H1 (cell line): ENCODE measurements around the gene CXXC5. TPM values are rescaled to one million over a fixed set of nuclear protein-coding genes. Genes with fewer than 3 reads are reported as not detected.

Experiments used
- CTCF ChIA-PET: fragments of 300-600 bp; sonication (Branson Sonifier 250); formaldehyde crosslinking; loops from one replicate; lab custom pipeline; 2021; ENCODE audit not compliant: partially characterized antibody; lab: Charles Lee
- POLR2A ChIA-PET: fragments of 300-600 bp; sonication (Branson Sonifier 250); formaldehyde crosslinking; loops from one replicate; lab custom pipeline; 2021; ENCODE audit warnings: inconsistent platforms; ENCODE audit not compliant: partially characterized antibody; lab: Charles Lee
- DNase-seq, 2 experiments: peaks; one replicate each; pipeline versions ENCODE4 v3.0.0 to v3.0.0-alpha.2; 2010 to 2022; ENCODE audit warnings: low spot score in 2 of 2, low read depth in 1 of 2, mixed read lengths in 1 of 2
- FAIRE-seq: peaks from 2 replicates; lab custom pipeline; 2011; peaks lifted over from hg19 to GRCh38; lab: Jason Lieb, UNC
- H2AFZ ChIP-seq: 2 replicates; pipeline ENCODE4 v1.8.1; 2012; ENCODE audit warnings: low read length, inconsistent platforms
- H2AK5ac ChIP-seq: 2 replicates; pipeline ENCODE4 v1.6.1; 2013; ENCODE audit warnings: low read depth, low read length
- H2BK120ac ChIP-seq: replicated peaks from 2 replicates; pipeline ENCODE3; 2013; ENCODE audit warnings: low read depth, low read length, inconsistent platforms
- H2BK12ac ChIP-seq: 2 replicates; pipeline ENCODE4 v1.6.1; 2013; ENCODE audit warnings: low read depth, low read length
- H2BK15ac ChIP-seq: 2 replicates; pipeline ENCODE4 v1.6.1; 2013; ENCODE audit warnings: low read length
- H2BK20ac ChIP-seq: 2 replicates; pipeline ENCODE4 v1.6.1; 2013; ENCODE audit warnings: low read length
- H2BK5ac ChIP-seq: 2 replicates; pipeline ENCODE4 v1.6.1; 2013; ENCODE audit warnings: low read depth, low read length
- H3K14ac ChIP-seq: 2 replicates; pipeline ENCODE4 v1.6.1; 2013; ENCODE audit warnings: inconsistent platforms; ENCODE audit not compliant: insufficient read length
- H3K18ac ChIP-seq: 2 replicates; pipeline ENCODE4 v1.6.1; 2013; ENCODE audit warnings: low read length; ENCODE audit errors: extremely low read depth
- H3K23ac ChIP-seq: 2 replicates; pipeline ENCODE4 v1.6.1; 2013; ENCODE audit warnings: inconsistent platforms; ENCODE audit not compliant: insufficient read length
- H3K23me2 ChIP-seq: 2 replicates; pipeline ENCODE4 v1.6.1; 2013; ENCODE audit warnings: low read depth, low read length
- H3K27ac ChIP-seq: 2 replicates; pipeline ENCODE4 v1.6.1; 2011; ENCODE audit warnings: low read depth, low read length, inconsistent platforms
- H3K27me3 ChIP-seq, 4 experiments: replicated peaks in 1 of 4; 1 replicate in 1 of 4; 2 replicates in 3 of 4; pipeline versions ENCODE4 v1.6.1 to v1.8.1; 2011 to 2013; ENCODE audit warnings: low read length in 3 of 4, mild to moderate bottlenecking in 3 of 4, inconsistent platforms in 2 of 4, mixed read lengths in 2 of 4, moderate library complexity in 1 of 4; ENCODE audit not compliant: control insufficient read depth in 3 of 4, insufficient read depth in 3 of 4; ENCODE audit errors: extremely low read depth in 1 of 4
- H3K36me3 ChIP-seq, 4 experiments: 2 replicates each; pipeline versions ENCODE4 v1.6.1 to v1.8.1; 2011 to 2013; ENCODE audit warnings: mild to moderate bottlenecking in 4 of 4, low read length in 3 of 4, moderate library complexity in 2 of 4, control low read depth in 1 of 4, inconsistent platforms in 1 of 4; ENCODE audit not compliant: insufficient read depth in 4 of 4, control insufficient read depth in 2 of 4
- H3K4ac ChIP-seq: replicated peaks from 2 replicates; pipeline ENCODE3; 2013; ENCODE audit warnings: low read length, low read depth, mixed read lengths, inconsistent platforms; ENCODE audit not compliant: insufficient read length
- H3K4me1 ChIP-seq, 4 experiments: replicated peaks in 1 of 4; 1 replicate in 1 of 4; 2 replicates in 3 of 4; pipeline versions ENCODE4 v1.6.1 to v1.8.1; 2011 to 2013; ENCODE audit warnings: low read length in 3 of 4, inconsistent platforms in 2 of 4, mixed read lengths in 1 of 4; ENCODE audit not compliant: insufficient read depth in 4 of 4, control insufficient read depth in 3 of 4
- H3K4me2 ChIP-seq, 2 experiments: 2 replicates each; pipeline versions ENCODE4 v1.6.1 to v1.8.1; 2011 to 2013; ENCODE audit warnings: low read depth in 2 of 2, low read length in 2 of 2, control low read depth in 1 of 2, inconsistent platforms in 1 of 2, mild to moderate bottlenecking in 1 of 2; ENCODE audit not compliant: insufficient read depth in 1 of 2
- H3K4me3 ChIP-seq, 4 experiments: fragments of 200-600, 300-600 bp in 1 of 4; sonication (generic), shearing (Covaris generic), sonication (Bioruptor Twin) in 1 of 4; 2 replicates each; pipeline versions ENCODE4 v1.5.1 to v1.8.1; 2011 to 2016; ENCODE audit warnings: low read length in 4 of 4, low read depth in 3 of 4, control low read depth in 2 of 4, inconsistent platforms in 2 of 4, mild to moderate bottlenecking in 2 of 4, mixed read lengths in 1 of 4, moderate library complexity in 1 of 4; ENCODE audit not compliant: insufficient read depth in 2 of 4; ENCODE audit errors: extremely low read depth in 1 of 4
- H3K56ac ChIP-seq: replicated peaks from 2 replicates; pipeline ENCODE3; 2013; ENCODE audit warnings: low read depth, mild to moderate bottlenecking, mixed read lengths, low read length, inconsistent platforms; ENCODE audit not compliant: insufficient read length
- H3K79me1 ChIP-seq: 2 replicates; pipeline ENCODE4 v1.6.1; 2013; ENCODE audit warnings: low read depth, low read length, control low read depth
- H3K79me2 ChIP-seq, 2 experiments: 2 replicates each; pipeline versions ENCODE4 v1.6.1 to v1.8.1; 2012 to 2013; ENCODE audit warnings: low read length in 2 of 2, mild to moderate bottlenecking in 2 of 2, inconsistent platforms in 1 of 2; ENCODE audit not compliant: insufficient read depth in 2 of 2, control insufficient read depth in 1 of 2
- H3K9ac ChIP-seq, 4 experiments: replicated peaks in 1 of 4; 1 replicate in 1 of 4; 2 replicates in 3 of 4; pipeline versions ENCODE4 v1.6.1 to v1.8.1; 2011 to 2013; ENCODE audit warnings: low read depth in 3 of 4, low read length in 3 of 4, control low read depth in 2 of 4, mild to moderate bottlenecking in 2 of 4, moderate library complexity in 2 of 4, inconsistent platforms in 1 of 4; ENCODE audit errors: extremely low read depth in 1 of 4
- H3K9me3 ChIP-seq, 2 experiments: 2 replicates each; pipeline versions ENCODE4 v1.6.1 to v1.8.1; 2012 to 2013; ENCODE audit warnings: mild to moderate bottlenecking in 2 of 2, moderate library complexity in 2 of 2, control low read depth in 1 of 2, inconsistent platforms in 1 of 2, low read depth in 1 of 2, low read length in 1 of 2, mixed read lengths in 1 of 2; ENCODE audit not compliant: insufficient read depth in 2 of 2
- H4K20me1 ChIP-seq, 2 experiments: replicated peaks in 1 of 2; 2 replicates each; pipeline versions ENCODE3 to v1.8.1; 2011 to 2013; ENCODE audit warnings: inconsistent platforms in 2 of 2, low read length in 2 of 2, mild to moderate bottlenecking in 1 of 2; ENCODE audit not compliant: insufficient read depth in 2 of 2, control insufficient read depth in 1 of 2
- H4K5ac ChIP-seq: 2 replicates; pipeline ENCODE4 v1.6.1; 2013; ENCODE audit warnings: low read length, low read depth, mixed read lengths, inconsistent platforms; ENCODE audit not compliant: insufficient read length
- H4K8ac ChIP-seq: 2 replicates; pipeline ENCODE4 v1.8.0; 2013; ENCODE audit warnings: mild to moderate bottlenecking, moderate library complexity, low read length, inconsistent platforms; ENCODE audit not compliant: insufficient read depth; ENCODE audit errors: extremely low read depth
- H4K91ac ChIP-seq: replicated peaks from 2 replicates; pipeline ENCODE3; 2013; ENCODE audit warnings: low read length, mixed read lengths, inconsistent platforms; ENCODE audit not compliant: insufficient read length
- CHD1 ChIP-seq: IDR thresholded peaks from 2 replicates; pipeline ENCODE4 v1.6.1; 2012; ENCODE audit warnings: low read depth, low read length, improper control_type of control experiment
- CTBP2 ChIP-seq: IDR thresholded peaks from 2 replicates; pipeline ENCODE4 v1.7.0; 2011; ENCODE audit warnings: borderline replicate concordance, mild to moderate bottlenecking, moderate library complexity, mixed read lengths, low read length; ENCODE audit not compliant: insufficient read depth, insufficient read length
- EZH2 ChIP-seq: fragments of 200-600 bp; sonication (generic); IDR thresholded peaks from 2 replicates; pipeline ENCODE4 v1.7.1; 2012; ENCODE audit warnings: low read depth, mild to moderate bottlenecking, moderate library complexity, low read length, inconsistent platforms; ENCODE audit not compliant: severe bottlenecking
- NRF1 ChIP-seq: IDR thresholded peaks from 2 replicates; pipeline ENCODE4 v1.6.1; 2011; ENCODE audit warnings: mild to moderate bottlenecking, low read depth, low read length, improper control_type of control experiment
- RXRA ChIP-seq: IDR thresholded peaks from 2 replicates; pipeline ENCODE4 v1.6.1; 2011; ENCODE audit warnings: low read depth, mild to moderate bottlenecking, low read length, moderate library complexity; ENCODE audit not compliant: insufficient read depth
- TAF7 ChIP-seq: optimal IDR thresholded peaks from 2 replicates; pipeline ENCODE3; 2011; ENCODE audit warnings: low read depth, mild to moderate bottlenecking, inconsistent platforms, low read length, moderate library complexity, borderline replicate concordance
- TCF12 ChIP-seq: IDR thresholded peaks from 2 replicates; pipeline ENCODE4 v1.6.1; 2011; ENCODE audit warnings: low read depth, mild to moderate bottlenecking, low read length
- YY1 ChIP-seq: IDR thresholded peaks from 2 replicates; pipeline ENCODE4 v1.6.1; 2011; ENCODE audit warnings: low read depth, mild to moderate bottlenecking, low read length
- WGBS, 2 experiments: shearing (Covaris generic) in 1 of 2; methylation state at CpG; one replicate each; pipeline versions ENCODE4 v1.1.6 to v1.1.7; 2013 to 2015; ENCODE audit warnings: low lambda C conversion rate in 2 of 2, mixed read lengths in 2 of 2, inconsistent platforms in 1 of 2, low coverage in 1 of 2, missing lambda C conversion rate in 1 of 2; ENCODE audit not compliant: insufficient replicate concordance in 2 of 2, insufficient coverage in 1 of 2, insufficient read length in 1 of 2; ENCODE audit errors: extremely low coverage in 1 of 2, missing lambda C conversion rate in 1 of 2; 5-methylcytosine and 5-hydroxymethylcytosine counted together
- polyA plus RNA-seq, 7 experiments: library from polyadenylated mRNA; depleted of rRNA in 3 of 7; stranded (reverse) in 5 of 7; unstranded in 2 of 7; fragments of >200 nt in 5 of 7; fragments of 200-250 nt in 2 of 7; gene quantifications; 1 replicate in 5 of 7; 2 replicates in 1 of 7; 4 replicates in 1 of 7; pipeline versions ENCODE4 v1.2.1 to v1.2.3, GENCODE V29; 2011 to 2013; ENCODE audit warnings: missing spikeins in 2 of 7, mixed read lengths in 2 of 7
- total RNA-seq: library from RNA; stranded (reverse); fragmentation: NEBNext Ultra II Directional; extraction: Animal tissue kit (Norgen Biotek cat#: 25700); gene quantifications from 2 replicates; pipeline ENCODE4 v1.2.1, GENCODE V29; 2021
- TF ChIP-seq, protein P1 (sequence below): IDR thresholded peaks from 2 replicates; pipeline ENCODE4 v1.6.1; 2011; ENCODE audit warnings: low read depth, mild to moderate bottlenecking, low read length; ENCODE audit not compliant: insufficient read depth

Gene CXXC5
- total and polyA plus RNA-seq, 2 of the 8 experiments (the other 6 are each of a cell fraction or from before 2014, with no cell fraction given), result 61.4 to 74.0 TPM

DNA sequence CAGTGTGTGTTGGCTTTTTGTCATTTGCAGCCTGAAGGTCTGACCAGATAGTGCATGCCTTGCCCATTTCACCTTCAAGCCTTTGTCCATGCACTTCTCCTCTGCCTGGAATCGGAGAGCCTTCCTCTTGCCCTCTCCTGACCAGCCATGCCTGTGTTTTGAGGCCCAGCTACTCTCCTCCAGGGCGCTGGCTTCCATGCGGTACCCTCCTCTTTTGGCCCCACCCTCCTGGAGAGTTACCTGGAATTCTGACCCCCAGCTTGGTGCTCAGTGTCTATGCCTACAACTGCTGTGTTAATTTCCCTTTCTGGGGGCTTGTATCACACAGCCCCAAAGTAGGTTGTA, 52.5 kb downstream of the CXXC5 start:
- Histone ChIP-seq H3K23ac (no peak overlapping the region), H4K5ac (peak overlapping the region; percentile 6), H3K36me3 (no peaks in the 10 kb centered on the region), H2BK5ac (peak overlapping the region; percentile 96; the same call in 1 of the 2 replicates), H3K56ac (no peak overlapping the region), H2AFZ (no peak overlapping the region), H3K4me3 (peak overlapping the region in 1 of 4 experiments; percentile 37; a peak in 3 of 8 replicates), H3K23me2 (peaks cover 10% of the 10 kb centered on the region; the same call in 1 of the 2 replicates), H2BK15ac (peak overlapping the region; percentile 100), H3K18ac (peak overlapping the region; percentile 100), H3K27me3 (peaks cover 0 to 3% (median 1%) of the 10 kb centered on the region in 4 experiments; a peak in 4 of 7 replicates), H2AK5ac (peak overlapping the region; percentile 97; the same call in 1 of the 2 replicates), H3K9ac (no peak overlapping the region; a peak in 1 of 7 replicates), H4K91ac (peak overlapping the region; percentile 87), H3K79me1 (no peaks in the 10 kb centered on the region), H3K27ac (no peak overlapping the region), H4K8ac (no peak overlapping the region), H3K4me1 (peaks cover 24 to 46% (median 35%) of the 10 kb centered on the region in 4 experiments), H4K20me1 (no peaks in the 10 kb centered on the region), H3K4me2 (peak overlapping the region; percentile 61 to 77), H3K9me3 (no peaks in the 10 kb centered on the region), H2BK120ac (peak overlapping the region; percentile 97), H2BK12ac (peak overlapping the region; percentile 99), H3K4ac (peak overlapping the region; percentile 34), H2BK20ac (peak overlapping the region; percentile 100), H3K79me2 (no peaks in the 10 kb centered on the region), H3K14ac (no peak overlapping the region)
- peak in 1 of 2 experiments; percentile 56 for DNase-seq
- no peak for FAIRE-seq
- CTCF ChIA-PET, result interaction anchor here (0.8 to 5.8 kb wide), 17 partner anchors 8 to 67 kb away, joined by 3 to 52 read pairs (median 6); partner anchors contain the start of gene CXXC5
- TF ChIP-seq, protein P1, sequence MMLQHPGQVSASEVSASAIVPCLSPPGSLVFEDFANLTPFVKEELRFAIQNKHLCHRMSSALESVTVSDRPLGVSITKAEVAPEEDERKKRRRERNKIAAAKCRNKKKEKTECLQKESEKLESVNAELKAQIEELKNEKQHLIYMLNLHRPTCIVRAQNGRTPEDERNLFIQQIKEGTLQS, result no peak
- no peak for TF ChIP-seq NRF1
- TF ChIP-seq TCF12, result no peak
- TF ChIP-seq RXRA, result no peak
- TF ChIP-seq YY1, result no peak
- TF ChIP-seq CHD1, result no peak
- TF ChIP-seq TAF7, result peak; percentile 10
- no peak for TF ChIP-seq CTBP2
- no peak for TF ChIP-seq EZH2
- 82% methylated on average over 3 of the region's 3 CpGs; no CpG with 5 or more reads in 1 of the 2 experiments for WGBS, 2 experiments
- POLR2A ChIA-PET, result interaction anchor here (0.7 to 7.5 kb wide), 9 partner anchors 8 to 66 kb away, joined by 3 to 136 read pairs (median 10); no protein-coding TSS in a partner anchor
